CD4-positive, alpha-beta T cell (primary cell): ENCODE measurements around the gene MPV17L2. TPM values are rescaled to one million over a fixed set of nuclear protein-coding genes. Genes with fewer than 3 reads are reported as not detected.

Experiments used
- ATAC-seq: fragments of 200-7000 bp; cut with Tn5 transposase; one replicate; pipeline ENCODE4 v1.10.0; 2022; ENCODE audit warnings: mild to moderate bottlenecking; ENCODE audit not compliant: poor library complexity
- CTCF ChIA-PET: fragments of 350-600 bp; sonication (Branson Sonifier 250); formaldehyde crosslinking; loops from one replicate; lab custom pipeline; 2021; ENCODE audit warnings: antibody characterized with exemption, inconsistent platforms; lab: Charles Lee
- POLR2A ChIA-PET: fragments of 350-600 bp; sonication (Branson Sonifier 250); formaldehyde crosslinking; loops from one replicate; lab custom pipeline; 2021; ENCODE audit warnings: antibody characterized with exemption, inconsistent platforms; lab: Charles Lee
- DNase-seq, 14 experiments: peaks; one replicate each; pipeline ENCODE4 v3.0.0-alpha.2; 2013 to 2020; ENCODE audit warnings: mixed read lengths in 2 of 14
- H3K27ac ChIP-seq, 2 donors: one replicate each; pipeline versions ENCODE4 v1.5.1 to v1.7.0; 2013; ENCODE audit warnings: low read length in 2 of 2, low read depth in 1 of 2, mild to moderate bottlenecking in 1 of 2
- H3K27me3 ChIP-seq, 2 experiments: 1 replicate in 1 of 2; 2 replicates in 1 of 2; pipeline versions ENCODE4 v1.6.1 to v1.7.0; 2013; ENCODE audit warnings: low read length in 2 of 2, control low read depth in 1 of 2, mild to moderate bottlenecking in 1 of 2, moderate library complexity in 1 of 2; ENCODE audit not compliant: insufficient read depth in 2 of 2, control insufficient read depth in 1 of 2
- H3K36me3 ChIP-seq: one replicate; pipeline ENCODE4 v1.6.1; 2013; ENCODE audit warnings: low read length, control low read depth; ENCODE audit not compliant: insufficient read depth
- H3K4me1 ChIP-seq: one replicate; pipeline ENCODE4 v1.6.1; 2013; ENCODE audit warnings: low read length, control low read depth; ENCODE audit not compliant: insufficient read depth
- H3K4me3 ChIP-seq: one replicate; pipeline ENCODE4 v1.5.1; 2013; ENCODE audit warnings: mild to moderate bottlenecking, low read length, moderate library complexity
- H3K9me3 ChIP-seq, 2 experiments: 1 replicate in 1 of 2; 2 replicates in 1 of 2; pipeline versions ENCODE4 v1.6.1 to v1.7.0; 2013; ENCODE audit warnings: low read length in 2 of 2, mild to moderate bottlenecking in 2 of 2, control low read depth in 1 of 2, moderate library complexity in 1 of 2; ENCODE audit not compliant: control insufficient read depth in 1 of 2, insufficient read depth in 1 of 2
- H3K27ac Mint-ChIP-seq: one replicate; pipeline ENCODE4 v1.8.0; 2020; ENCODE audit warnings: mixed read lengths
- H3K27me3 Mint-ChIP-seq: one replicate; pipeline ENCODE4 v1.8.0; 2021; ENCODE audit warnings: mixed read lengths
- H3K36me3 Mint-ChIP-seq: one replicate; pipeline ENCODE4 v1.8.0; 2021; ENCODE audit warnings: low read depth, mixed read lengths
- H3K4me1 Mint-ChIP-seq: one replicate; pipeline ENCODE4 v1.8.0; 2021; ENCODE audit warnings: low read depth, mixed read lengths
- H3K4me3 Mint-ChIP-seq: one replicate; pipeline ENCODE4 v1.8.0; 2020; ENCODE audit warnings: mild to moderate bottlenecking, mixed read lengths
- H3K9me3 Mint-ChIP-seq: one replicate; pipeline ENCODE4 v1.8.0; 2020; ENCODE audit warnings: mixed read lengths
- CTCF ChIP-seq: fragments of 200-600 bp; IDR thresholded peaks from one replicate; pipeline ENCODE4 v1.8.0; 2022; ENCODE audit warnings: antibody characterized with exemption, mild to moderate bottlenecking
- intact Hi-C, 2 experiments: fragments of 100-400 bp; cut with DNase I in 1 of 2; cut with micrococcal nuclease in 1 of 2; formaldehyde crosslinking; loops; one replicate each; pipeline versions ENCODE4 v1.15.1 to v1.9.0; 2023 to 2025; cut with DNase I, micrococcal nuclease
- total RNA-seq, 174 experiments: library from RNA in 2 of 174; stranded (reverse) in 2 of 174; gene quantifications; one replicate each; pipeline ENCODE4 v1.2.3 and lab custom pipeline; 2021 to 2026

MPV17L2 gene
- total RNA-seq, 2 experiments from 2014 or later: 2.8 to 3.9 TPM

DNA sequence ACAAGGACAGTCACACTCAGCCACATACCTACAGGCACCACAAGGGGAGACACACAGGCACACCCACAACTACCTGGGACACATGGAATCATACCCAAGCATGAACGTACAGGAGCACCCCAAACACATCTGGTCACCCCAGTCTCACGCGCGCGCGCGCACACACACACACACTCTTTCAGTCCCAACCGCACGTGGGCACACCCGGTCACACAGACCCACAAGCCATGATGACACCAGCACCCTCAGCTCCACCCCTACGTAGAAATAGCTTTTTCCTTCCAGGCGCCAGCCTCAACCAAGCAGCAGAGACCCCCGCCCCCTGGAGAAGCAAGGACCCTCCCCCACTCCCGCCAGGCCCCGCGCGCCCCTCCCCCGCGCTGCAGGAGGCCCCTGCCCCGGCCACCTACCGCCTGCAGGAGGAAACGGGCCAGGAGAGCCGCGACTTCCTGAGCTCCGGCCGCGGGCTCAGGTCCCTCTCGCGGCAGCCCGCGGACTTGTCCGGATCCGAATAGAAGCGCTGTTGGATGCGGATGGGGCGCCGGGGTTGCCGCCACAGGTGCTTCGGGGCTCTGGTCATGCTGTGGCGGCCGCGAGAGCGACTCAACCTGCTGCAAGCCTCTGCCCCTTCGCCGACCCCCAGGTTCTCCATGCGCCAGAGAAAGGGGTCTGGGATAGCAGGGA is 39.7 kb downstream of the MPV17L2 start:
- Mint-ChIP-seq H3K27me3 (peaks cover 83% of the 10 kb centered on the region), H3K4me1 (no peaks in the 10 kb centered on the region), H3K4me3 (no peak overlapping the region), H3K36me3 (no peaks in the 10 kb centered on the region), H3K9me3 (peaks cover 5% of the 10 kb centered on the region), H3K27ac (no peak overlapping the region)
- Histone ChIP-seq H3K27me3 (peaks cover 62 to 66% of the 10 kb centered on the region in 2 experiments), H3K27ac (no peak overlapping the region), H3K36me3 (no peaks in the 10 kb centered on the region), H3K9me3 (peaks cover 8 to 34% of the 10 kb centered on the region in 2 experiments), H3K4me1 (peaks cover 10% of the 10 kb centered on the region), H3K4me3 (no peak overlapping the region)
- intact Hi-C loops: loop anchor here in 1 of 2 experiments (10.0 kb wide), 1 partner anchor 348 kb away; no protein-coding TSS in a partner anchor
- no peak for TF ChIP-seq CTCF
- DNase-seq (no peak), ATAC-seq (no peak)
- ChIA-PET CTCF (no interaction called here), POLR2A (interaction anchor here (0.7 to 3.0 kb wide), 2 partner anchors 28 to 40 kb away, joined by 4 to 7 read pairs; partner anchors contain the start of genes MPV17L2 and RAB3A)

DNA sequence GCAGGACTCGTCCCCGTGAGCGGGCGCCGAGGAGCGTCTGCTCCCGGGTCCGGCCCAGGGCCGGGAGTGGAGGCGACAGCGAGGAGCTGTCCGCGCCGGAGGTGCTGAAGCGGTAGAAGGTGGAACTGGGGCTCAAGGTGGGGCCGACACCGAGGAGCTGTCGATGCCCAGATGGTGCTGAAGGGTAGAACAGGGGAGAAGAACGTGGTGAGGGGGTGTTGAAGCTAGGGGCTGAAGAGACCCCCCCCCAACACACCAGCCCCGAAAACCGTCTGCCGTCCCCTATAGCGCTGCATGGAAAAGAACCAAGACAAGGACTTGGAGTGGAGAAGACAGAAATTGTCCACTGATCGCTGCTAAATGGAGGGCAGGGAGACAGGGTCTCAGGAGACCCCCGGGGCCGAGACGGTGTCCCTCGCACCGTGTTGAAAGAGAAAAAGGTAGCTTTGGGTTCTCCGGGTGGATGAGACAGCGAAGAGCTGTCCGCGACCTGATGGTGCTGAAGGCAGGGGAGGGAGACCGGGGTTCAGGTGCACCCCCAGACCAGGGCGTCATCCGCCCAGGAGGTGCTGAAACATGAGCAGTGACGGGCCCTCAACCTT is 40.3 kb downstream of the MPV17L2 start:
- intact Hi-C loops: loop anchor here in 1 of 2 experiments (10.0 kb wide), 1 partner anchor 349 kb away; no protein-coding TSS in a partner anchor
- Histone ChIP-seq H3K27me3 (peaks cover 56 to 60% of the 10 kb centered on the region in 2 experiments), H3K27ac (no peak overlapping the region), H3K9me3 (peaks cover 8 to 34% of the 10 kb centered on the region in 2 experiments), H3K4me1 (peaks cover 10% of the 10 kb centered on the region), H3K36me3 (no peaks in the 10 kb centered on the region), H3K4me3 (no peak overlapping the region)
- POLR2A ChIA-PET: interaction anchor here (0.7 to 3.0 kb wide), 2 partner anchors 29 to 41 kb away, joined by 4 to 7 read pairs; partner anchors contain the start of genes MPV17L2 and RAB3A
- no peaks in the 10 kb centered on the region for H3K36me3 Mint-ChIP-seq
- no peak for TF ChIP-seq CTCF
- peaks cover 77% of the 10 kb centered on the region for H3K27me3 Mint-ChIP-seq
- H3K9me3 Mint-ChIP-seq: peaks cover 5% of the 10 kb centered on the region
- ATAC-seq: peak; percentile 81
- DNase-seq: peak; percentile 19 to 78 (median 39)
- H3K27ac Mint-ChIP-seq: no peak overlapping the region
- CTCF ChIA-PET: no interaction called here
- no peak overlapping the region for H3K4me3 Mint-ChIP-seq
- no peaks in the 10 kb centered on the region for H3K4me1 Mint-ChIP-seq

DNA sequence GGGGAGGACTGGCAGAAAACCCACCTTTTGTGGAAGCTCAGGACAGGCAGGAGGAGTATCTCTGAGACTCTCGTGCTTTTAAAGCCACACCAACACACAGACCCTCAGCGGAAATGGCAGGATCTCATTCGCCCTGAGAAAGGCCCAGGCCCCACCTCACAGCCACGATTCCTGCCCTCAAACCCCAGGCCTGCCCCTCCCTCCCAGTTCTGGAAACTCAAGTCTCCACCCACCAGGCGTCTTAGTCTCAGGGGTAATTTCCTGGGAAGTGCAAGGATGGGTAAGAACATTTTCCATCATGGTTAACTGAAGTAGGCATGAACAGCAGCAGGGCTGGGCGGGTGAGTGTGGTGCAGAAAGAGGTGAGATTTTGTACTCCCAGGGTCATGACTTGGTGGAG is 41.2 kb downstream of the MPV17L2 start:
- Histone ChIP-seq H3K36me3 (no peaks in the 10 kb centered on the region), H3K4me1 (peaks cover 10% of the 10 kb centered on the region), H3K27ac (no peak overlapping the region), H3K27me3 (peaks cover 52 to 61% of the 10 kb centered on the region in 2 experiments), H3K4me3 (no peak overlapping the region), H3K9me3 (peaks cover 8 to 34% of the 10 kb centered on the region in 2 experiments)
- DNase-seq: no peak
- Mint-ChIP-seq H3K27me3 (peaks cover 79% of the 10 kb centered on the region), H3K4me3 (no peak overlapping the region), H3K36me3 (no peaks in the 10 kb centered on the region), H3K9me3 (peaks cover 5% of the 10 kb centered on the region), H3K4me1 (no peaks in the 10 kb centered on the region), H3K27ac (no peak overlapping the region)
- no peak for ATAC-seq
- no peak for TF ChIP-seq CTCF
- intact Hi-C loops: loop anchor here in 1 of 2 experiments (10.0 kb wide), 1 partner anchor 349 kb away; no protein-coding TSS in a partner anchor
- ChIA-PET CTCF (no interaction called here), POLR2A (interaction anchor here (3.0 kb wide), 1 partner anchor 42 kb away, joined by 7 read pairs; the partner anchor contains the start of gene MPV17L2)
